Hepatocyte (in vitro differentiated cells): ENCODE results near the gene CARMIL1.

ENCODE experiments used
- CTCF ChIP-seq: fragments of 200-600 bp; sonication (generic); IDR thresholded peaks from 2 replicates; pipeline ENCODE4 v1.5.1; 2016; ENCODE audit warnings: antibody characterized with exemption, mild to moderate bottlenecking; ENCODE audit not compliant: poor library complexity
- EZH2 ChIP-seq: fragments of 200-600 bp; sonication (generic); IDR thresholded peaks from 2 replicates; pipeline ENCODE4 v1.6.1; 2016; ENCODE audit warnings: antibody characterized with exemption, mild to moderate bottlenecking, borderline replicate concordance
- EZH2phosphoT487 ChIP-seq: fragments of 200-600 bp; sonication (generic); IDR thresholded peaks from one replicate; pipeline ENCODE4 v1.6.1; 2018; ENCODE audit warnings: antibody characterized with exemption, mild to moderate bottlenecking, low read depth, moderate library complexity; ENCODE audit not compliant: unreplicated experiment, severe bottlenecking

GRCh38 chr6:25620391-25620790 is 341.2 kb downstream of the CARMIL1 start:
- TF ChIP-seq CTCF = no peak
- no peak for TF ChIP-seq EZH2phosphoT487
- TF ChIP-seq EZH2 = no peak
